Type B pancreatic cell (in vitro differentiated cells): Measurements from ENCODE around the gene CGB3. TPM values are rescaled to one million over a fixed set of nuclear protein-coding genes. Genes with fewer than 3 reads are reported as not detected.
A peak's percentile ranks its signal among the peaks of the same experiment; 100 is the strongest.
"Not testable (repeated sequence)": the region's sequence is repeated elsewhere in the genome, so short reads cannot be mapped to it uniquely, and the experiment has no call there.

Experiments
- DNase-seq: peaks from one replicate; pipeline ENCODE4 v3.0.0; 2021; ENCODE audit warnings: mixed read lengths; ENCODE audit not compliant: unreplicated experiment; ENCODE audit errors: extremely low spot score
- H3K27ac Mint-ChIP-seq: 2 replicates; pipeline ENCODE4 v1.8.0; 2021; ENCODE audit warnings: mild to moderate bottlenecking, mixed read lengths
- H3K27me3 Mint-ChIP-seq: 2 replicates; pipeline ENCODE4 v1.8.0; 2021; ENCODE audit warnings: mixed read lengths
- H3K36me3 Mint-ChIP-seq: 2 replicates; pipeline ENCODE4 v1.8.0; 2021; ENCODE audit warnings: mixed read lengths
- H3K4me1 Mint-ChIP-seq: one replicate; pipeline ENCODE4 v1.8.0; 2021; ENCODE audit warnings: mixed read lengths; ENCODE audit not compliant: unreplicated experiment
- H3K4me3 Mint-ChIP-seq: 2 replicates; pipeline ENCODE4 v1.8.0; 2021; ENCODE audit warnings: mild to moderate bottlenecking, mixed read lengths
- H3K9me3 Mint-ChIP-seq: 2 replicates; pipeline ENCODE4 v1.8.0; 2021; ENCODE audit warnings: mixed read lengths
- CTCF ChIP-seq: fragments of 200-600 bp; sonication (generic); conservative IDR thresholded peaks from 2 replicates; pipeline ENCODE4 v1.5.0; 2021; ENCODE audit warnings: antibody characterized with exemption, mild to moderate bottlenecking
- total RNA-seq: library from RNA; stranded (reverse); gene quantifications from 2 replicates; pipeline ENCODE4 v1.2.1, GENCODE V29; 2021; ENCODE audit warnings: low replicate concordance

CGB3 gene
- total RNA-seq, 1 donor from 2014 or later = not detected

GRCh38 chr19:49058562-49058961 lies 34.4 kb upstream of the CGB3 start:
- TF ChIP-seq CTCF = no peak
- Mint-ChIP-seq H3K4me1 (peaks cover 15% of the 10 kb centered on the region), H3K36me3 (no peaks in the 10 kb centered on the region), H3K27me3 (peaks cover 31% of the 10 kb centered on the region), H3K4me3 (no peak overlapping the region), H3K9me3 (no peaks in the 10 kb centered on the region), H3K27ac (no peak overlapping the region)
- DNase-seq = no peak

GRCh38 chr19:49057636-49058234 lies 33.6 kb upstream of the CGB3 start, which contains the start of gene CGB7:
Gene CGB7, minus strand, starts transcription at chr19:49057749. Its CDS starts 2,374 bp downstream, at chr19:49055375.
- peak within 1 kb of the TSS; percentile 87 for H3K4me3 Mint-ChIP-seq
- no peak for TF ChIP-seq CTCF
- H3K27ac Mint-ChIP-seq = peak within 1 kb of the TSS; percentile 62
- peak; percentile 72 for DNase-seq
- H3K4me1 Mint-ChIP-seq = peaks cover 15% of the 10 kb centered on the region
- H3K36me3 Mint-ChIP-seq = no peaks in the 10 kb centered on the region
- H3K27me3 Mint-ChIP-seq = peaks cover 31% of the 10 kb centered on the region
- no peaks in the 10 kb centered on the region for H3K9me3 Mint-ChIP-seq

DNA sequence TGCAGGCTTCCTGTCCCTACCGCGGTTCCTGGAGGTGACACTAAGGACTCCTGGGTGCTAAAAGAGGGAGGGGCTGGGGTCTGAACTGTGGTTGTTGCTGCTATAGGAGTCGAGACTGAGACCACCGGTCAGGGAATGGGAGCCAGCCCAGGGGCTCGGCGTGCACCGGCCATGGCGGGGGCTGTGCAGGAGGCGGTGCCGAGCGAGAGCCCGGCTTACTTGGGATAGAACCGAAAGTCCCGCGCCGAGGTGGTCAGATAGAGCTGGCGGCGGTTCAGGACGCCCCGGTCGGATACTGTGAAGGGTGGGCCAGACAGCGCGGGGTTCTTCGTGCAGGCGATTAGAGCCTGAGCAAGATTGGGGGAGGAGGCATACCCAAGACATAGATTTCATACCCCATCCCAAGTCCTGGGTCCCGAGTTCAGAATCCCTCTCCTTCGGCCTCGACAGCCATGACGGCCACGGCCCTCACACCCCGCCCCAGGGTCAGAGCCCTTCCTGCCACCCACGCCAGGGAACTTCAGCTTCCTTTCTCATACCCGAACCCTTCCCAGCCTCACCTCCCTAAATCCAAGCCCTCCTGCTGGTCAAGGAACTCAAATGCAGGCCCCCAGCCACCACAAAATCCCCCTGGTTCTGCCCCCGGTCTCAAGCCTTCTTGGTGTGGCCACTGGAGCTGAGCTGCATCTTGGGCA lies 32.9 kb upstream of the CGB3 start:
- Mint-ChIP-seq H3K4me3 (peak overlapping the region; percentile 87), H3K27me3 (peaks cover 31% of the 10 kb centered on the region), H3K4me1 (peaks cover 15% of the 10 kb centered on the region), H3K27ac (peak overlapping the region; percentile 62)
- H3K36me3 Mint-ChIP-seq, DNase-seq, H3K9me3 Mint-ChIP-seq: not testable (repeated sequence)

DNA sequence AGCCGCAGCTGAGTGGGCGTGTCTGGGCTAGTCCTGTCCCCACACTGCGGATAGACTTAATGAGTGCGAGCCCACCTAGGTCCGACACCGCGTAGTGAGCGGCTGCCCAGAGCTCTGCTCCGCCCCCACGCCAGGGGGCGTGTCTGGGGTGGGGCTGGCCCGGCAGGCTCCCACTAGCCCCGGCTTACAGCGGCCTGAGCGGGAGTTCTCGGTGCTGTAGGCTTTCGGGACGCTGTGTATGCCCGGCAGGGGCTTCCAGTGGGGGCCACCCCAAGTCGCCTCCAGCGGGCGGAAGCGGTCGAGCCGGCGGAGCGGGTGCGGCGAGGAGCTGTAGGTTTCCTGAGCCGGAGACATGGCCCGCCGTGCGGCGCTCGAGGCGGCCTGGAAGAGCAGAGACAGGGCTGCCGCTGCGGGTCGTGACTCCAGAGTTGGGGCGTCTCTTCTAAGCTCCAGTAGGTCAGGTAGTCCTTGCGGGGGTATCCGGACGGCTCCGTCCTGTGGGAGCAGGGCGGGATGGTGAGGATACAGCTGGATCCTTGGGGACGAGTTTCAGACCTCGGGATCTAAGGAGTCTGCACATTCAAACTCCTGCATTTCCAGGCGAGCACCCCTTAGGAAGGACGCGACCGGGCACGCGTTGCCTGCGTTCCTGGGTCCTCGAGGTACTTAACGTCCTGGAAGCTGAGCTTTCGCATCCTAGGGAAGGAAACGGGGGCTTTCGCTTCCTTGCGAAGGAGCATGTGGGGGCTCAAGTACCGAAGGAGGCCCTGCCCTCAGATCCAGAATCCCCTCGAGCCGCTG lies 32.2 kb upstream of the CGB3 start:
- H3K9me3 Mint-ChIP-seq = no peaks in the 10 kb centered on the region
- DNase-seq = peak; percentile 75
- no peaks in the 10 kb centered on the region for H3K36me3 Mint-ChIP-seq
- TF ChIP-seq CTCF = peak; percentile 57
- H3K4me1 Mint-ChIP-seq = peaks cover 15% of the 10 kb centered on the region
- no peak overlapping the region for H3K27ac Mint-ChIP-seq
- H3K27me3 Mint-ChIP-seq = peaks cover 31% of the 10 kb centered on the region
- peak overlapping the region; percentile 87 for H3K4me3 Mint-ChIP-seq

- not testable (repeated sequence) for H3K36me3 Mint-ChIP-seq, H3K27ac Mint-ChIP-seq, DNase-seq
Measured at GRCh38 chr19:49050376-49051033, 26.4 kb upstream of the CGB3 start.

DNA sequence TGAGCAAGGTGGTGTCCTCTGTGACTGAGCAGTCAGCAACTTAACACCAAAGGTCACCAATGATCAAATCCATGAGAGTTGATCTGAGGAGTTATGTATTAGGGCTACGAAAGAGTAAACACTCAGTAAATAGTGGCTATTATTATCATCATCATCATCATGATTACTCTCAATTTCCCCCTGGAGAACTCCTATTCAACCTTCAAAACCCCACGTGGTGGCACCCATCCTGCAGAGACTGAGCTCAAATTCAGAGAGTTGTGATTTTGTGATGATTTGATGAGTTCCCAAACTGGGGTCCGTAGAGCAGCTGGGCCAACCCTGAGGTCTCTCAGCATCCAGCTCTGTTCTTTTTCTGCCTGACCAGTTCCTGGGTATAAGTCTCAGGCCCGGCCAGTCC lies 25.7 kb upstream of the CGB3 start:
- not testable (repeated sequence) for H3K27ac Mint-ChIP-seq, DNase-seq, H3K27me3 Mint-ChIP-seq, H3K9me3 Mint-ChIP-seq, H3K36me3 Mint-ChIP-seq, H3K4me1 Mint-ChIP-seq, H3K4me3 Mint-ChIP-seq

More at GRCh38 chr19:49050376-49051033, 26.4 kb upstream of the CGB3 start:
- H3K27me3 Mint-ChIP-seq, H3K4me3 Mint-ChIP-seq, H3K4me1 Mint-ChIP-seq, H3K9me3 Mint-ChIP-seq: not testable (repeated sequence)

DNA sequence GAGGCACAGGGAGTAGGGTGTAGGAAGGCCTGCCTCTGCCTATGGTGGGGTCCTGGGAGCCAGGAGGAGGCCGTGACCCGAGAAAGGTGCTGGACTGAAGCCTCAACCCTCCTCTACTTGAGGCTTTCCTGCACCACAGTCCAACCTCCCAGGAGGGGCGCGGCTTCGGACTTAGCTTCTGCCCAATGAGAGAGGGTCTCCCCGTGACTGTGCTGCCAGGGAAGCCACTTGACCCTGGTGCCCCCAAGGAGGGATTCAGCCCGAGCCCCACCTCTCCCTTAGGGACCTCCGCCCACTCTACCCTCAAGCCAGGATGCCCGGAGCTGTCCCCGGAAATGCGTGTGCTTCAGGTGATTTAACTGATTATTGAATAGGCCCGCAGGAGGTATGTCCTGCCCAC lies 24.9 kb upstream of the CGB3 start, which contains the start of gene CGB8:
Gene CGB8, minus strand, starts transcription at position 101 of the 400 bp plus-strand sequence. CDS start 372 bp downstream, outside the sequence.
- not testable (repeated sequence) for H3K9me3 Mint-ChIP-seq, H3K4me3 Mint-ChIP-seq, H3K36me3 Mint-ChIP-seq, H3K4me1 Mint-ChIP-seq, H3K27ac Mint-ChIP-seq, H3K27me3 Mint-ChIP-seq, DNase-seq

GRCh38 chr19:49043548-49043947 lies 19.4 kb upstream of the CGB3 start, which contains the start of gene CGB5:
Gene CGB5, plus strand, starts transcription at chr19:49043848. Its CDS starts 362 bp downstream, at chr19:49044210.
- not testable (repeated sequence) for H3K4me3 Mint-ChIP-seq, H3K9me3 Mint-ChIP-seq, H3K27me3 Mint-ChIP-seq, H3K4me1 Mint-ChIP-seq, H3K27ac Mint-ChIP-seq, H3K36me3 Mint-ChIP-seq, DNase-seq

DNA sequence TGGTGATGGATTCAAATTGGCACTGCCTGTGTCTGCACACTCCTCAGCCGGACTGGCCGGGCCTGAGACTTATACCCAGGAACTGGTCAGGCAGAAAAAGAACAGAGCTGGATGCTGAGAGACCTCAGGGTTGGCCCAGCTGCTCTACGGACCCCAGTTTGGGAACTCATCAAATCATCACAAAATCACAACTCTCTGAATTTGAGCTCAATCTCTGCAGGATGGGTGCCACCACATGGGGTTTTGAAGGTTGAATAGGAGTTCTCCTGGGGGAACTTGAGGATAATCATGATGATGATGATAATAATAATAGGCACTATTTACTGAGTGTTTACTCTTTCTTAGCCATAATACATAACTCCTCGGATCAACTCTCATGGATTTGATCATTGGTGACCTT lies 18.5 kb upstream of the CGB3 start:
- not testable (repeated sequence) for DNase-seq, H3K9me3 Mint-ChIP-seq, H3K27me3 Mint-ChIP-seq, H3K4me1 Mint-ChIP-seq, H3K4me3 Mint-ChIP-seq, H3K27ac Mint-ChIP-seq, H3K36me3 Mint-ChIP-seq
